K562 (cell line): Measurements from ENCODE around the gene EIF3J. TPM values are rescaled to one million over a fixed set of nuclear protein-coding genes. Genes with fewer than 3 reads are reported as not detected.

Experiments
- FOXA1 ChIP-seq: fragments of 450-650 bp; IDR thresholded peaks from 2 replicates; pipeline ENCODE4 v1.6.1; 2016; ENCODE audit warnings: mild to moderate bottlenecking, borderline replicate concordance
- HLTF ChIP-seq: fragments of 450-650 bp; IDR thresholded peaks from 2 replicates; pipeline ENCODE4 v1.6.1; 2016
- POLR2A ChIP-seq: fragments of 450-650 bp; conservative IDR thresholded peaks from 2 replicates; pipeline ENCODE4 v1.6.1; 2016
- PTTG1 ChIP-seq: fragments of 450-650 bp; IDR thresholded peaks from 2 replicates; pipeline ENCODE4 v1.6.1; 2016; ENCODE audit warnings: low read depth, mild to moderate bottlenecking, missing genetic modification characterization, missing compliant biosample characterization
- SMARCA4 ChIP-seq: fragments of 450-650 bp; IDR thresholded peaks from 2 replicates; pipeline ENCODE4 v1.6.1; 2016
- SREBF2 ChIP-seq: sonication (generic); formaldehyde crosslinking; IDR thresholded peaks from 2 replicates; pipeline ENCODE4 v1.4.0; 2020; ENCODE audit warnings: mild to moderate bottlenecking, missing genetic modification reagents
- SUPT5H ChIP-seq: fragments of 450-650 bp; IDR thresholded peaks from 2 replicates; pipeline ENCODE4 v1.6.1; 2016
- TAF9B ChIP-seq: fragments of 450-650 bp; IDR thresholded peaks from 2 replicates; pipeline ENCODE4 v1.6.1; 2018; ENCODE audit warnings: mild to moderate bottlenecking; ENCODE audit not compliant: partially characterized antibody
- THRAP3 ChIP-seq: fragments of 450-650 bp; IDR thresholded peaks from 2 replicates; pipeline ENCODE4 v1.6.1; 2016; ENCODE audit warnings: mild to moderate bottlenecking, inconsistent platforms, borderline replicate concordance
- TRIM24 ChIP-seq, 2 experiments: fragments of 450-650 bp; IDR thresholded peaks; 2 replicates each; pipeline ENCODE4 v1.6.1; 2016
- YY1 ChIP-seq, 3 experiments: IDR thresholded peaks; 2 replicates each; pipeline ENCODE4 v1.6.1; 2011; ENCODE audit warnings: low read length in 2 of 3, mild to moderate bottlenecking in 2 of 3, moderate library complexity in 2 of 3, borderline replicate concordance in 1 of 3, control low read depth in 1 of 3, low read depth in 1 of 3; ENCODE audit not compliant: insufficient read depth in 3 of 3, insufficient replicate concordance in 2 of 3, control insufficient read depth in 1 of 3, insufficient read length in 1 of 3; ENCODE audit errors: extremely low read depth in 1 of 3
- ZFX ChIP-seq: sonication (generic); formaldehyde crosslinking; IDR thresholded peaks from 2 replicates; pipeline ENCODE4 v1.8.0; 2022; ENCODE audit warnings: mild to moderate bottlenecking, missing genetic modification reagents, moderate library complexity
- ZNF12 ChIP-seq: sonication (generic); formaldehyde crosslinking; IDR thresholded peaks from 2 replicates; pipeline ENCODE4 v1.4.0; 2020; ENCODE audit warnings: mild to moderate bottlenecking, missing genetic modification reagents
- ZNF184 ChIP-seq: sonication (generic); formaldehyde crosslinking; IDR thresholded peaks from 2 replicates; pipeline ENCODE4 v1.5.0; 2020; ENCODE audit warnings: missing genetic modification reagents
- polyA plus RNA-seq, 8 experiments: library from polyadenylated mRNA; depleted of rRNA in 4 of 8; stranded (reverse) in 5 of 8; unstranded in 3 of 8; fragments of >200 nt; fragmentation: Nextera tagmentation in 2 of 8; fragmentation: Illumina TruSeq in 1 of 8; extraction: Ambion mirVana in 2 of 8; extraction: Trizol in 1 of 8; gene quantifications; 2 replicates each; pipeline versions ENCODE4 v1.2.1 to v1.2.3, GENCODE V29; 2011 to 2014; ENCODE audit warnings: inconsistent platforms in 1 of 8, missing spikeins in 1 of 8
- total RNA-seq, 7 experiments: library from RNA; depleted of rRNA in 6 of 7; stranded (reverse); fragments of >200 nt in 6 of 7; fragmentation: Illumina TruSeq in 2 of 7; extraction: Trizol in 2 of 7; gene quantifications; 2 replicates each; pipeline versions ENCODE4 v1.2.1 to v1.2.3, GENCODE V29; 2011 to 2021; ENCODE audit warnings: low replicate concordance in 1 of 7
- TF ChIP-seq, protein P1 (sequence below): fragments of 450-650 bp; IDR thresholded peaks from 2 replicates; pipeline ENCODE4 v1.6.1; 2016; ENCODE audit warnings: mild to moderate bottlenecking
- TF ChIP-seq, protein P2 (sequence below), 2 experiments: fragments of 450-650 bp; IDR thresholded peaks; 2 replicates each; pipeline ENCODE4 v1.6.1; 2016
- TF ChIP-seq, protein P3 (sequence below): fragments of 250-450 bp; sonication (Bioruptor Pico); IDR thresholded peaks from 2 replicates; pipeline ENCODE4 v1.8.0; 2022; ENCODE audit warnings: moderate library complexity, mild to moderate bottlenecking, inconsistent platforms
- TF ChIP-seq, protein P4 (sequence below), 3 experiments: IDR thresholded peaks in 2 of 3; conservative IDR thresholded peaks in 1 of 3; 2 replicates each; pipeline ENCODE4 v1.5.1; 2011 to 2012; ENCODE audit warnings: low read length in 3 of 3, mild to moderate bottlenecking in 3 of 3, control low read depth in 2 of 3, improper control_type of control experiment in 1 of 3, inconsistent platforms in 1 of 3, low read depth in 1 of 3, mixed read lengths in 1 of 3, moderate library complexity in 1 of 3; ENCODE audit not compliant: insufficient read depth in 2 of 3
- TF ChIP-seq, protein P5 (sequence below): fragments of 250-450 bp; sonication (Bioruptor Pico); IDR thresholded peaks from 2 replicates; pipeline ENCODE4 v1.5.0; 2021
- TF ChIP-seq, protein P6 (sequence below): fragments of 450-650 bp; formaldehyde crosslinking; IDR thresholded peaks from 2 replicates; pipeline ENCODE4 v1.4.0; 2022; ENCODE audit warnings: missing genetic modification characterization

Gene EIF3J
- total and polyA plus RNA-seq, 9 of the 15 experiments (the other 6 are each of a cell fraction or from before 2014, with no cell fraction given): 44.2 to 217 (median 151) TPM

DNA sequence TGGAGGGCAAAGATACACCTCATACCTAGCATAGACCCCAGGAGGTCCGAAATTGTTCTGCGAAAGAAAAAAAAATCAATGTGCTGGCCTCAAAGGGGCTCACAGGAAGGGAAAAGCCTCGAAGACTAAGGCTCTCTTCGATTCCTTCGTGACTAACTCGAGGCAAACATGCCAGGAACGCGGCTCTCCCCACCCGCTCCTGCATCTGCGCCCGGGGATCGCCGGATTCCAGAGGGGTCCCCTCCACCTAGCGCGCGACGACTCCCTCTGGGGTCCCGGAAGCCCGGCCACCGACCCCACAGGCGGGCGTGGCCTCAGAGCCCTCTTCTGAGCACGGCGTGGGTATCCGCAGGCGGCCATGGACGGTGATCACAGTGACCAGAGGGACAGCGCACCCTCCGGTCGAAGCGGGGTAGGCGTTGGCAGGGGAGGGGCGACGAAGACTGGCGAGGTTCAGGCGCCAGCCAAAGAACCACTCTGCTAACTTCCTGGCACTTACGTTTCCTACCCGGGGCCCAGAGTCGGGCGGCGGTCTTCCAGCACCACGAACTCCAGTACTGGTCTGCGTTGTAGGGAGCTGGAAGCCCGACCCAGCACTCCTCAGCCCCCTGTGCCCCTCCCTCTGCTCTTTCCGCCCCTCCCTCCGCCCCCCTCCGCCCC lies 515 bp upstream of the EIF3J start (continued):
- TF ChIP-seq, protein P1, sequence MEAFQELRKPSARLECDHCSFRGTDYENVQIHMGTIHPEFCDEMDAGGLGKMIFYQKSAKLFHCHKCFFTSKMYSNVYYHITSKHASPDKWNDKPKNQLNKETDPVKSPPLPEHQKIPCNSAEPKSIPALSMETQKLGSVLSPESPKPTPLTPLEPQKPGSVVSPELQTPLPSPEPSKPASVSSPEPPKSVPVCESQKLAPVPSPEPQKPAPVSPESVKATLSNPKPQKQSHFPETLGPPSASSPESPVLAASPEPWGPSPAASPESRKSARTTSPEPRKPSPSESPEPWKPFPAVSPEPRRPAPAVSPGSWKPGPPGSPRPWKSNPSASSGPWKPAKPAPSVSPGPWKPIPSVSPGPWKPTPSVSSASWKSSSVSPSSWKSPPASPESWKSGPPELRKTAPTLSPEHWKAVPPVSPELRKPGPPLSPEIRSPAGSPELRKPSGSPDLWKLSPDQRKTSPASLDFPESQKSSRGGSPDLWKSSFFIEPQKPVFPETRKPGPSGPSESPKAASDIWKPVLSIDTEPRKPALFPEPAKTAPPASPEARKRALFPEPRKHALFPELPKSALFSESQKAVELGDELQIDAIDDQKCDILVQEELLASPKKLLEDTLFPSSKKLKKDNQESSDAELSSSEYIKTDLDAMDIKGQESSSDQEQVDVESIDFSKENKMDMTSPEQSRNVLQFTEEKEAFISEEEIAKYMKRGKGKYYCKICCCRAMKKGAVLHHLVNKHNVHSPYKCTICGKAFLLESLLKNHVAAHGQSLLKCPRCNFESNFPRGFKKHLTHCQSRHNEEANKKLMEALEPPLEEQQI: no peak
- TF ChIP-seq, protein P2, sequence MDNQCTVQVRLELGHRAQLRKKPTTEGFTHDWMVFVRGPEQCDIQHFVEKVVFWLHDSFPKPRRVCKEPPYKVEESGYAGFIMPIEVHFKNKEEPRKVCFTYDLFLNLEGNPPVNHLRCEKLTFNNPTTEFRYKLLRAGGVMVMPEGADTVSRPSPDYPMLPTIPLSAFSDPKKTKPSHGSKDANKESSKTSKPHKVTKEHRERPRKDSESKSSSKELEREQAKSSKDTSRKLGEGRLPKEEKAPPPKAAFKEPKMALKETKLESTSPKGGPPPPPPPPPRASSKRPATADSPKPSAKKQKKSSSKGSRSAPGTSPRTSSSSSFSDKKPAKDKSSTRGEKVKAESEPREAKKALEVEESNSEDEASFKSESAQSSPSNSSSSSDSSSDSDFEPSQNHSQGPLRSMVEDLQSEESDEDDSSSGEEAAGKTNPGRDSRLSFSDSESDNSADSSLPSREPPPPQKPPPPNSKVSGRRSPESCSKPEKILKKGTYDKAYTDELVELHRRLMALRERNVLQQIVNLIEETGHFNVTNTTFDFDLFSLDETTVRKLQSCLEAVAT (IDR thresholded peaks at IDR 0.05): no peak
- TF ChIP-seq ZFX (CRISPR knock-in tag) (no peak), SMARCA4 (peak; percentile 24; the same call in 1 of the 2 replicates), TAF9B (no peak), THRAP3 (no peak), PTTG1 (tag) (no peak), ZNF184 (no peak), HLTF (peak; percentile 48; the same call in 1 of the 2 replicates), YY1 (IDR thresholded peaks at IDR 0.05; ENCODE audit: borderline replicate concordance in 1 of 3, control insufficient read depth in 1 of 3, extremely low read depth in 1 of 3, insufficient read depth in 3 of 3, insufficient read length in 1 of 3, insufficient replicate concordance in 2 of 3, low read depth in 1 of 3, low read length in 2 of 3) (peak; percentile 51 to 95 (median 86)), FOXA1 (no peak), SUPT5H (no peak; the same call in none of the 2 replicates), ZNF12 (CRISPR knock-in tag) (0 out of 2 replicates have a peak, but pooled peaks have one; percentile 59), POLR2A (peak; percentile 89), TRIM24 (IDR thresholded peaks at IDR 0.05) (no peak), SREBF2 (0 out of 2 replicates have a peak, but pooled peaks have one; percentile 95)
- TF ChIP-seq, protein P3, sequence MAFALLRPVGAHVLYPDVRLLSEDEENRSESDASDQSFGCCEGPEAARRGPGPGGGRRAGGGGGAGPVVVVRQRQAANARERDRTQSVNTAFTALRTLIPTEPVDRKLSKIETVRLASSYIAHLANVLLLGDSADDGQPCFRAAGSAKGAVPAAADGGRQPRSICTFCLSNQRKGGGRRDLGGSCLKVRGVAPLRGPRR: no peak
- TF ChIP-seq, protein P4, sequence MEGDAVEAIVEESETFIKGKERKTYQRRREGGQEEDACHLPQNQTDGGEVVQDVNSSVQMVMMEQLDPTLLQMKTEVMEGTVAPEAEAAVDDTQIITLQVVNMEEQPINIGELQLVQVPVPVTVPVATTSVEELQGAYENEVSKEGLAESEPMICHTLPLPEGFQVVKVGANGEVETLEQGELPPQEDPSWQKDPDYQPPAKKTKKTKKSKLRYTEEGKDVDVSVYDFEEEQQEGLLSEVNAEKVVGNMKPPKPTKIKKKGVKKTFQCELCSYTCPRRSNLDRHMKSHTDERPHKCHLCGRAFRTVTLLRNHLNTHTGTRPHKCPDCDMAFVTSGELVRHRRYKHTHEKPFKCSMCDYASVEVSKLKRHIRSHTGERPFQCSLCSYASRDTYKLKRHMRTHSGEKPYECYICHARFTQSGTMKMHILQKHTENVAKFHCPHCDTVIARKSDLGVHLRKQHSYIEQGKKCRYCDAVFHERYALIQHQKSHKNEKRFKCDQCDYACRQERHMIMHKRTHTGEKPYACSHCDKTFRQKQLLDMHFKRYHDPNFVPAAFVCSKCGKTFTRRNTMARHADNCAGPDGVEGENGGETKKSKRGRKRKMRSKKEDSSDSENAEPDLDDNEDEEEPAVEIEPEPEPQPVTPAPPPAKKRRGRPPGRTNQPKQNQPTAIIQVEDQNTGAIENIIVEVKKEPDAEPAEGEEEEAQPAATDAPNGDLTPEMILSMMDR (IDR thresholded peaks at IDR 0.05 in 2 of 3, conservative IDR thresholded peaks at IDR 0.05 in 1 of 3; ENCODE audit: insufficient read depth in 2 of 3, low read depth in 1 of 3, low read length in 3 of 3): peak; percentile 57 to 61 (median 58)
- TF ChIP-seq, protein P5, sequence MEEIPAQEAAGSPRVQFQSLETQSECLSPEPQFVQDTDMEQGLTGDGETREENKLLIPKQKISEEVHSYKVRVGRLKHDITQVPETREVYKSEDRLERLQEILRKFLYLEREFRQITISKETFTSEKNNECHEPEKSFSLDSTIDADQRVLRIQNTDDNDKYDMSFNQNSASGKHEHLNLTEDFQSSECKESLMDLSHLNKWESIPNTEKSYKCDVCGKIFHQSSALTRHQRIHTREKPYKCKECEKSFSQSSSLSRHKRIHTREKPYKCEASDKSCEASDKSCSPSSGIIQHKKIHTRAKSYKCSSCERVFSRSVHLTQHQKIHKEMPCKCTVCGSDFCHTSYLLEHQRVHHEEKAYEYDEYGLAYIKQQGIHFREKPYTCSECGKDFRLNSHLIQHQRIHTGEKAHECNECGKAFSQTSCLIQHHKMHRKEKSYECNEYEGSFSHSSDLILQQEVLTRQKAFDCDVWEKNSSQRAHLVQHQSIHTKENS (CRISPR knock-in tag): no peak
- TF ChIP-seq, protein P6, sequence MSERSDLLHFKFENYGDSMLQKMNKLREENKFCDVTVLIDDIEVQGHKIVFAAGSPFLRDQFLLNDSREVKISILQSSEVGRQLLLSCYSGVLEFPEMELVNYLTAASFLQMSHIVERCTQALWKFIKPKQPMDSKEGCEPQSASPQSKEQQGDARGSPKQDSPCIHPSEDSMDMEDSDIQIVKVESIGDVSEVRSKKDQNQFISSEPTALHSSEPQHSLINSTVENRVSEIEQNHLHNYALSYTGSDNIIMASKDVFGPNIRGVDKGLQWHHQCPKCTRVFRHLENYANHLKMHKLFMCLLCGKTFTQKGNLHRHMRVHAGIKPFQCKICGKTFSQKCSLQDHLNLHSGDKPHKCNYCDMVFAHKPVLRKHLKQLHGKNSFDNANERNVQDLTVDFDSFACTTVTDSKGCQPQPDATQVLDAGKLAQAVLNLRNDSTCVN: no peak
